ENCODE results near the gene HNRNPK.
"Not testable (repeated sequence)": the region's sequence is repeated elsewhere in the genome, so short reads cannot be mapped to it uniquely, and the experiment has no call there.

Gene HNRNPK

DNA sequence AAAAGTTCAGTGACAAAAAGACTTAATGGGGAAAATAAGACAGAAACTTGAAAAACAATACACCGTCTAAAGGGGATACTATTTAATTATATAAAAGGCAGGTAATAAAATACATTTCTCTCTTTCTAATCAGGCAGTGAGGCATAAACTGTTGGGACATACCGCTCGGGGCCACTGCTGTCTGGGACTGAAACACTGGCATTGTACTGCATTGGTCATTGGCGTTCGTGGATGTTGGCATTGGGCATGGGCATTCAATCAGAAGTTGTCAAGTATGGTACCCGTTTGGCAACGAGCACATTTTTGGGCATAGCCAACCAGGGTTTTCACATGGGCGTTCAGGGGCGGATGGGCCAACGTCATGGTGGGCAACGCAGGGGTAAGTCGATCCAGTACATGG, 4.7 kb downstream of the HNRNPK start:
- no peak for DNase-seq

DNA sequence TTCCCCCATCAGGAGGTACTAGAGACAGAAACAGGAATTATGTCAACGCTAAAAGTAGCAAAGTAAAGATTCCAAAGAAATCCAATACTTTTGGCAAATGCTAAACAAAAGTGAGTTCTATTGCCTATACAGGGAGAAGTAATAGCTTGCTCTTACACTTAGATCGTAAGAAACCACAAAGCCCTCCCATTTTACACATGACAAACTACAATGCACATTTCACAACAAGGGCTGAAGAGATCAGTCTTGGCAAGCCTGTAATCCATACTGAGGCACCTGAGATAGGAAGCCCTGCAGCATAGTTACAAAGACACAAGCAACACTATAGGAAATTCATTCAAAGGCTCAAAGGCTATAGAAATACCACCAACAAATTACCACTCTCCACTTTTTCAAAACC, 7.7 kb downstream of the HNRNPK start:
- no peak for DNase-seq

DNA sequence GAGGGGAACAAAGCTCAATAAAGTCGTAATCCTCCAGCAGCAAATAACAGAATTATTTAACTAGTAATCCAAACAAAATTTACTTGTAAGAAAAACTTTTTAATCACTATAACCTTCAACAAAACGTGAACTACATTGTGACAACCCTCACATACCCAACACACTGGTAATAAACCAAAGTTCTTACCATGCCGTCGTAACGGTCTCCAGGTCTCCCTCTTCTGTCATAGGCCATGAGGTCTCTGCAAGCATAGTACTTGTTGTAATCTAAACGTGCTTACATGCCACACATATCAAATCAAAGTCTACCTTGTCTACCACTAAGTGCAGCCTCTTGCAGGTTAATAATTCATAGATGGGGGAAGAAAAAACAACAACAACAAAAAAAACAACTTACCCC, 8.5 kb downstream of the HNRNPK start:
- no peak for DNase-seq

DNA sequence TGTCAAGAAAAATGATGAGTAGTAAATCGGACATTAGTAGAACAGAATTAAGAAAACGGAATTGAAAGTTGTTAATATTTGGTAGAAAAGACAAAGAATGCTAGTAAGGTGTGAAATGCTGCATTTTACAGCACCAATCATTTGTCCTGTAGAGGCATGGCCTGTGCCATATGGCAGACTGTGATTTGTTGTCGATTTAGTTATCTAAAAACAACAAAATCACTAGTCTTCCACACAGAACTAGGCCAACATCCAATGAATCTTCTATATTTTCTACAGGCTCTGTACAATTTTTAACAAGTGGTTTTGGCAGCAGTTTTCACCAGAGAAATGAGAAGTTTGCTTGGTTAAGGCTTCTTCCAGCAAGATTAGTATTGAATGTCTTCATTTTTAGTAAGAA, 10.4 kb downstream of the HNRNPK start:
- no peak for DNase-seq

DNA sequence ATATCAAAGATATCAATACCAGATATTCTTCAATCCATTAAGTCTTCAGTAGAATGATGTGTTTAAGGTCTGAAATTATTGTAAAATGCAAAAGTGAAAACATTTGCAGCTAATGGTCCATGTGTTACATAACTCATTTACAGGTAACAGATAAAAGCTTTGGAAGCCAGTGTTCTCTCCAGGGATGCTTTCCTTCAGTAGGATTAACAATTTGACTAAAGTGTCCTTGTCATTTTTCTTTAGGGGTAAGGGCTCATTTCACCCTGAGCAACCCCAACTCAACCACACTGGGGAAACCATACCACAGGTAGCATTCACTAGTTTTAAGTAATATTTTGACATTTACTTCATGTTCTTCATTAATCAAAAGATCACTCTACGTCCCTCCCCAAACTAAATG, 12.9 kb downstream of the HNRNPK start:
- DNase-seq = no peak

DNA sequence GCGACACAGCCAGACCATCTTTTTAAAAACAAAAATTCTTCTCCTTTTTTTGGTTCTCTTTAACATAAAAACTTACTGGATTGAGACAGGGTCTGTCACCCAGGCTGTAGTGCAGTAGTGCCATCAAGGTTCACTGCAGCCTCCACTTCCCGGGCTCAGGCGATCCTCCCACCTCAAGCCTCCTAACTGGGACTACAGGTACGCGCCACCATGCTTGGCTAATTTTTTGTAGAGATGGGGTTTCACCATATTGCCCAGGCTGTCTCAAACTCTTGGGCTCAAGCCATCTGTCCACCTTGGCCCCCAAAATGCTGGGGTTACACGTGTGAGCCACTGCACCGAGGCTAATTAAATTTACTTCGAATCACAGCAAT, 13.8 kb downstream of the HNRNPK start:
- no peak for DNase-seq

DNA sequence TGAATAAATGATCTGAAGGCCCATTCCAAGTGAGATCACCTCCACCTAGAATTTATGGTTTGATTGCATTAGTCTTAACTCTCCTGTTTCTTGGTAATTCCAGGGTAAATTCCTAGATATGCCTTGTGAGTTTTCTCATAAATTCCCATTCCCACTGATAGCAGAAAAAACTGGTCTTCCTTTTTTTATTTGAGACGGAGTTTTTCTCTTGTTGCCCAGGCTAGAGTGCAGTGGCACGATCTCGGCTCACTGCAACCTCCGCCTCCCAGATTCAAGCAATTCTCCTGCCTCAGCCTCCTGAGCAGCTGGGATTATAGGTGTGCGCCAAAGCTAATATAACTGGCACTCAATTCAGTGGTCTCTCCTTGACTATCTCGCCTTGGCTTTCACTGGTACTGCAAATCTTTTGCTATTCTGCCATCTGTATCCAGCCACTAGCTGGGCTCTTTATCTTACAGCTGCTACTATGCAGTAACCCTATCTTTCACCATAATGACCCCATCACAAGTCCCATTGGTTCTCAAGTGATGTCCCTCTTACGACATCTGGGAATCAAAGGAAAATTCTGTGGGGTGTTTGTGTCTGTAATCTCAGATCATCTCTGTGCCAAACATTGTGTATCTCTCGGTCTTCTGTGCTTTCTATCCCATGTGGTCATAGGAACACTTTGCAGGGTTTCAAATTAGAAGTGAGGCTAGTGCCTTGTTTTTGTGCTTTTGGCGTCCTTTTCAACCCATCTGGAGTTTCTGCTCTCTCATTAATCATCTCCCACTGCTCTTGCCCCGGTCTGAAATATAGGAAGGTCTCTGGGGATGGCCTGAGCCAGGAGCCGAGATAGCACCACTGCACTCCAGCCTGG, 14.4 kb downstream of the HNRNPK start:
- DNase-seq = no peak

DNA sequence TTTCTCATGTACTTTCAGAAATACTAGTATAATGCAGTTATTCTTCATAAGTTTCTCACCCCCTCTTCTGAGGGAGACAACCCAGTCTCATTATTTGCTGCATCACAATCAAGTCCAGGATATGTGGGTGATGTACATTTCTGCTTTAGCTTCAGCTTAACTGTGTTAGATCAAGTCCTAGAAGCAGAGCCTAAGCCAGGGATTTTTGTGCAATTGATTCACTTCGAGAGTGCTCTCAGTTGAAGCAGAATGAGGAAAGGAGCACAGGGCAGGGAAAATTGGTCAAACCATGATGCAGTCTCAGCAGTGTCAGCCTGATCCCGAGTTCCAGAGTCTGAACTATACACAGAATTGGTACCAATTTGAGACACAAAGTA, 15.1 kb downstream of the HNRNPK start:
- DNase-seq = no peak

DNA sequence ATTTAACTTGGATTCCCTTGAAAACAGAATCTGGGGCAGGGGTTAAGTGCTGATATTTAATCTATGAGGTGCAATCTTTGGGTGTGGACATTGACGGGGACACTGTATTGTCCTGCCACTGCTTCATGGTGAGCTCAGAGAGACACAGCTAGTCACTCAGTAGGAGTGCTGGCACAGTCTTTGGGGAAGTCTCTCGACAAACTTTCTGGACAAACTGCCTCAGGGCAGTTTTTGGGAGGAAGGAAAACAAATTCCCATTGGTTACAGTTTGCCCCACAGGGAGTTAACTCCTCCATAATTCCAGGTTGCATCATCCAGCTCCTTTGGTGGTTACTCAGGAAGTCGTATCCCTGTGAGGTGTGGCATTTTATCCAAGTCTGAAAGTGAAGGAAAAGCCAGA, 17.9 kb downstream of the HNRNPK start:
- no peak for DNase-seq

DNA sequence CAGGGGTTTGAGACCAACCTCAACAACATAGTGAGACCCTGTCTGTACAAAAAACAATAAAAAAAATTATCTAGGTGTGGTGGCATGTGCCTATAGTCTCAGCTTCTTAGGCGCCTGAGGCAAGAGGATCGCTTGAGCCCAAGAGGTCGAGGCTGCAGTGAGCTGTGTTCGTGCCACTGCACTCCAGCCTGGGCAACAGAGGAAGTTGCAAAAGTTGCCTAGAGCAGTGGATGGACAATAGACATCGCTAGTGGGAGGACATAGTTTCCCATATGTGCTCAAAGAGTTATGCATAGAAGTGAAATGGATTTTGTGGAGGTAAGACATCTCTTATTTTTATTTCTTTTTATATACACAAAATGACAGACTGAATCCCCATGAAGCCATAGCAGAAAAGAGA, 19.0 kb downstream of the HNRNPK start:
- DNase-seq = no peak

DNA sequence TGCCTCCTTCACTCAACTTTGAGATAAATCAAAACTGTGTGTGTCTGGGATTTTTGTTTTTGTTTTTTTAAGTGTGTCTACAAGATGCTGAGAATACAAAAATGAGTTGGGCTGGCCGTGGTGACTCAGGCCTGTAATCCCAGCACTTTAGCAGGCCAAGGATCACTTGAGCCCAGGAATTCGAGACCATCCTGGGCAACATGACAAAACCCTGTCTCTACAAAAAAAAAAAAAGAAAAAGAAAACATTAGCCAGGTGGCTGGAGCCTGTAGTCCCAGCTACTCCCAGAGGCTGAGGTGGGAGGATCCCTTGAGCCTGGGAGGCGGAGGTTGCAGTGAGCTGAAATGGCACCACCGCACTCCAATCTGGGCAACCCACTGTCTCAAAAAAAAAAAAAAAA, 21.0 kb downstream of the HNRNPK start:
- DNase-seq = no peak

DNA sequence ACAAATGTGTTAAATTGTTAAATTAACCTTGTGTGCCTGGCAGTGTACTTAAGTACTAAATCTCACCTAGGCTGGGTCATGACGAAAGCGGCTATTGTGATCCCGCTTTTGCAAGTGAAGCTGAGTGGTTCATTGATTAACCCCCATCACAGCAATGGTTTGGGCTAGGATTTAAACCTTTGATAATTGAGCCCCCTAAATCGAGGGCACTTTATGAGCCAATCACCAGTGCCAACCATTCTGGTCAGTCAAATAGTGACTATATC, 22.8 kb downstream of the HNRNPK start:
- DNase-seq = no peak

DNA sequence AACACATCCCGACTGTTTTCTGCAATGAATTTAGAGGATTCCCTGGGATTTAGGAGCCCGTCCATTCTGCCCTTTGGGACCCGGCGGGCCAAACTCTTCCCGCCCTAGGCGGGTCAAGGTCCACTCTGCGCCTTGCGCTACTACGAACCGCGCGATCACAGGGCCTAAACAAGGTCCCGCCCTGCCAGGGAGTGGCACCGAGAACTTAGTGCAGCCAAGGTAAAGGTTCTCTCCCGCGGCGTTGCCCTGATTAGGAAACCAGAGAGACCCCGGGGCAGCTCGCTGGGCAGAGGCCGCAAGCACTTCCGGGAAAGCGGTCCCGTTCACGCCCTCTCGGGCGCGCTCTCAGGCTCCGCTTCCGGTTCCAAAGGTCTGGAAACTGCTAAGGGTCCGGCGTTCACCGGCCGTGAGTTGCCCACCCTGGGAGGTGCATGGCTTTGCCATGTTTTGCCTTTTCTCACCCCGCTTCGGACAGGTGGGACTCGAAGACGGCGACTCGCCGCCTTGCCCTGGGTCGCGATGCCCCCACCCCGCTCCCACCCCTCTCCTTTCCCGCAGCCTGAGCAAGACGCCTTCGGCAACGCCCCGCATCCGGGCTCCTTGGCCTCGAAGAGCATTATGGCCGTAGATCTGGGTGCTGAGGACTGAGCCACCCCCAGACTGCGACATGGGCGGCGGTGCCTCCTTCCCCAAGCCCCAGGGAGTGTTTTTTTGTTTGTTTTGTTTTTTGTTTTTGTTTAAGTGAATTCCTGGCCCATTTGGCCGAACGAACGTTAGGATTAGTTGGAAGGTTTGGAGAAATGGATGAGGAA, 23.4 kb downstream of the HNRNPK start:
- peak; percentile 35 for DNase-seq

DNA sequence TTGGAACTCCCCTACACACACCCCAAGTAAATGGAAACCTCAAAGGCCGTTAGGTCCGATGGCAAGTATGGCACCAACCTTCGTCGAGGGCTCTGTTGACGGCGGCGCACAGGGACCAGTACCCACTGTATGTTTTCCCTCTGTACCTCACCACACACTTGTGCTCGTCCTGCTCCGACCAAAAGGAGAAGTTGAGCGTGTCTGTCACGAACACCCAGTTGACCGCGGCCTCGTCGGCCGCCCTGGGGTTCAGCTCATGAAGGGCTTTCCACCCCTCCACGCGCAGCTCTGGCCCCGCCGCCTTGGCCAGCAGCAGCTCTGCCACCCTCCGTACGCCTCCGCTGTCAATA, 24.0 kb downstream of the HNRNPK start:
- DNase-seq = no peak

DNA sequence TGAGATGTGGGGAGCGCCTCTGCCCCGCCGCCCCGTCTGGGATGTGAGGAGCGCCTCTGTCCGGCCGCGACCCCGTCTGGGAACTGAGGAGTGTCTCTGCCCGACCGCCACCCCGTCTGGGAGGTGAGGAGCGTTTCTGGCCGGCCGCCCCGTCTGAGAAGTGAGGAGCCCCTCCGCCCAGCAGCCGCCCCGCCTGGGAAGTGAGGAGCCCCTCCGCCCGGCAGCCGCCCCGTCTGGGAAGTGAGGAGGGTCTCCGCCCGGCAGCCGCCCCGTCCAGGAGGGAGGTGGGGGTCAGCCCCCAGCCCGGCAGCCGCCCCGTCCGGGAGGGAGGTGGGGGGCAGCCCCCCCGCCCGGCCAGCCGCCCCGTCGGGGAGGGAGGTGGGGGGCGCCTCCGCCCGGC, 31.9 kb downstream of the HNRNPK start:
- DNase-seq = not testable (repeated sequence)

DNA sequence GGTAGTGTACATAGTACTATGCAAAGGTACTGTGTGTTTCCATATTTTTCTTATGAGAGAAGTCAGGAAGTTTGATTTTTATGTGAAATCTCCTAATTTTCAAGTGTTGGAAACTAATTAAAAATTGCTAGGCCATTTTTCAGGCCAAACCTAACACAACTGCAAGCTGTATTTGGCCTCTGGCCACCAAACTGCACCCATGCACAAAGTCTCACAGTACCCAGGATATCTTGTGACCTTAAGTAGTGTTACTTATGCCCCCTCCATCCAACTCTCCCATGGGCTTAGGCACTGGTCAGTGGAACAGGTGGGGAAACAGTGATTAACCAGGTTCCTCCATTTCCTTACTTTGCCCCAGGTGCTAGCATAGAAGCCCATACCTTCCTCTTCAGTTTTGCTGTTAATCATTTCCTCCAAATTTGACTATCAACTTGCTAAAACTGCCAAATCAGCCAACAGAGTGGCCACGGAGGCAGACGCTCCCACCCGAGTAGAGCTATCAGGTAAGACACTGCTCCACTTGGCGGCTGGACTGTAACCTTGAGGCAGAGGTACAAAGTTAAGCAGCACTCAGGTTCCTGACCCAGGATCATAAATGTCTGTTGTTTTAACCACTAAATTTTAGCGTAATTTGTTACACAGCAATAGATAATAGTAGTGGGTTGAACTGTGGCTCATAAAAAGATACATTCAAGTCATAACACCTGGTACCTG, 39.3 kb downstream of the HNRNPK start:
- no peak for DNase-seq

DNA sequence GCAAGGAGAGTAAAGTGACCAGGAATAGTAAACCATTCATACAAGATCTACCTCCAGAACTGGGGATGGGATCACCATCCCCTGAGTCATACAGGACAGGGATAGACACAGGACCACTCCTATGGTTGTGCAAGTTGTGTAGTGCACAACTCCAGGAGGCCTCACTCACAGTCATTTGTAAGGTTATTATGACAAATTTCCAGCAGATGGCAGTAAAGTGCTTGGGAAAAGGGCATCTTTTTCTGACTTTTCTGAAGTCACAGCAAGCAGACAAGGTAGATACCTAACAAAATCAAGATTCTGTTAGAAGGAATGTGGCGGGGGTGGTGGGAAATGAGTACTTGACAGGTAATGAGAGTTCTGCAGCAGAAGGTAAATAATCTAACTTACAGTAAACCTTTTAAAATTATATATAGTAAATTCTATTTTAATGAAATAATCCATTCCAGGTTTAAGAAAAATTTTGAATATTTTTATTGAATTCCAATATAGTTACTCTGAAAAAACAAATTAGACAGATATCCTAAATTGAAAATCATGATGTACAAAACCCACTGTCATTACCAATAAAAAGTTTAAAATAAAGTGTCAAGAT, 42.1 kb downstream of the HNRNPK start:
- DNase-seq = no peak

DNA sequence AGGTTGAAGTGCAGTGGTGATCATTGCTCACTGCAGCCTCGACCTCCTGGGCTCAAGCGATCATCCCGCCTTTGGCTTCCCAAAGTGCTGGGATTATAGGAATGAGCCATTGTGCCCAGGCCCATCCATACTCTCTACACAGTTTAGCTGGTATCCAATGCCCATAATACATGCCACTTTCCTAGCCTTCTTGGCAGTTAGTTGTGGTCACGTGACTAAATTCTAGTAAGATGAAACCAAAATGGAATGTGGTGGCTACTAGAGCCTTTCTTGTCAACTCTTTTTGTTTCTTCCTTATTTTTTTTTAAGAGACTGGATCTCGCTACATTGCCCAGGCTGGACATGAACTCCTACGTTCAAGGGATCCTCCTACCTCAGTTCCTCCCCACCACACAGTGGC, 43.5 kb downstream of the HNRNPK start:
- no peak for DNase-seq

DNA sequence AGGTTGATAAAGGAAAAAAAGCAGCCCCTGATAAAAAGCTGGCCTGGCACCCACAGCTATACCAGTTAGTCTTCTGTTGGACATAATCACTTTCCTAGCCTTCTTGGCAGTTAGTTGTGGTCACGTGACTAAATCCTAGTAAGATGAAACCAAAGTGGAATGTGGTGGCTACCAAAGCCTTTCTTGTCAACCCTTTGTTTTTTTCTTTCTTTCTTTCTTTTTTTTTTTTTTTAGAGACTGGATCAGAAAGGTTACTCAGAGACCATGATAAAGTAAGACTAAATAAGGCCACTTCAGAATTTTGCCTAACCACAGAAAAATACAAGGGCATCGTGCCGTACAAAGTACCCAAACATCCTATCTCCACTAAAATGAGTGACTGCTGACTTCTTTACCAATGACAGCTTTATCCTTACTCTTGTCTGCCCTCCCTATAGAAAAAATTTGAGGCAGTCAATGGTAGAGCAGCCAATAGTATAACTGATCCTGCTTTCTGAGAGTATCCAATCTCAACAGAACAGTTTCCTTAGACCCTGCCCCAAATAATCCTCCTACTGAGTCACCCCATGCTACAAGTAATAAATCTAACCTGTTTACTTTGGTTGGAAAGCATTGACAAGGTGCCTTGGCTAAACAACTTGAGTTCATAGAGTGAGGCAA, 44.6 kb downstream of the HNRNPK start:
- DNase-seq = no peak

DNA sequence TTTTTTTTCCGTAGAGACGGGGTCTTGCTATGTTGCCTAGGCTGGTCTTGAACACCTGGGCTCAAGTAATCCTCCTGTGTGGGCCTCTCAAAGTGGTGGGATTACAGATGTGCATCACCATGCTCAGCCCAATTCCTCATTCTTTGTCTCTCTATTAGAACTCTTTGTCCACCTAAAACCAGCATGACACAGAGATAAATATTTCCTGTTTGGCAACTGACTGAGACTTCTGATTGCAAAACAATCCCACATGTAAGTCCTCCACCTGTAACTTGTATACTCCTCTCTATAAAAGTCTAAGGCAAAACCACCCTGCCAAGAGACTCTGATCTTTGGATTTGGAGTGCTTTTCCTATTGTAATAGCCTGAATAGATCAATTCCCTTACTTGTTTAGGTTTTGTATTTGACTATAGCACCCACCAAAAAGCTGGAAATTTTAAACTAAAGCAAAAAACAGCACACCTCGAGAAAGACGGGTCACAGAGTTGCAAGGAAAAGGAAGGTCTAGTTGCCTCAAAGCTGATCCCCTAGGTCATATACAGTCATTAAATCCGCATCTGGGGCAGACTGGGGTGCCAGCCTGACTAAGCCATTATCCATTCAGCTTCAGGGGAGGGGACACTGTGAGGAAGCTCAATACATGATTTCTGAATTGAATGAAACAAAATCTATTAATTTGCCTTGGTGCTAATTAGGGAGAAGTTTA, 45.3 kb downstream of the HNRNPK start:
- DNase-seq = no peak

DNA sequence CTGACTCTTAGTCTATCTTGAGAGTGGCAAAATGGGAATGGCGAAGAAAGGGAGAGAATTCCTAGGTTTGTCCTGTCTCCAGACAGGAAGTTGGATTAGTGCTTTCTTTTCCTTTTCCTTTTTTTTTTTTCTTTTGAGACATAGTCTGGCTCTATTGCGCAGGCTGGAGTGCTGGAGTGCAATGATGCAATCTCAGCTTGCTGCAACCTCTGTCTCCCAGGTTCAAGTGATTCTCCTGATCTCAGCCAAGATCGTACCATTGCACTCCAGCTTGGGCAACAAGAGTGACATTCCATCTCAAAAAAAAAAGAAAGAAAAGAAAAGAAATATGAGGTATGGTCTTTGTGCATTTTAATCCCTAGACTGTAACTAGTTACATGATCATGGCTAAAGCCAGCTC, 46.2 kb downstream of the HNRNPK start:
- no peak for DNase-seq

DNA sequence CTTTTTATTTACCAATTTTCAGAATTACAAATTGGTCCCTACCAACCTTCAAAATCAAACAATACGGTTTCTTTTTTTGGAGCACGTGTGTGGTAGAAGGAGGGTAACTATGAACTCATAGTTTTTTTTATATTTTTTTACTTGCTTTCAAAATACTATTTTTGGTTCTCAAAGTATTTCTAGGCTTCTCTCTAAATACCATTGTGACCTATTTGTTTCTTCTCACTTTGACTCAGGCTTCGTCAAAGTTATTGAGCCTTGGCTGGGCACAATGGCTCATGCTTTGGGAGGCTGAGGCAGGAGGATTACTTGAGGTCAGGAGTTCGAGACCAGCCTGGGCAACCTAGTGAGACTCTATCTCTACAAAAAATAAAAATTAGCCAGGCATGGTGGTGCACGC, 47.2 kb downstream of the HNRNPK start:
- no peak for DNase-seq

DNA sequence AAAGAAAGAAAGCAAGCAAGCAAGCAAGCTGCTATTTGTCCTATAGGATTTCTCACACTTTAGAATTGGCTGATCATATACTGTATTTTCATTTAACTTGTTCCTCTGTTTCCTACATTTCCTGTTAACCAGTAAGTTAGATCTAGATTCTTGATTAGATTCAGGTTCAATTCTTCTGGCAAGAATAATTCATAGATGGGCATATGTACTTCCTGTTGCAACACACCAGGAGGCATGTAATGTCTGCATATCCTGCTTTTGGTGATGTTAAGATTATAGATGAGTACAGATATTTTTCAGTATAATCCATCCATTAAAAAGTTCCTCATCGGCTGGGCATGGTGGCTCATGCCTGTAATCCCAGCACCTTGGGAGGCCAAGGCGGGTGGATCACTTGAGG, 48.0 kb downstream of the HNRNPK start:
- DNase-seq = no peak

All from DMS79 (cell line).